ENCODE results near the gene HIRIP3.

Gene HIRIP3

DNA sequence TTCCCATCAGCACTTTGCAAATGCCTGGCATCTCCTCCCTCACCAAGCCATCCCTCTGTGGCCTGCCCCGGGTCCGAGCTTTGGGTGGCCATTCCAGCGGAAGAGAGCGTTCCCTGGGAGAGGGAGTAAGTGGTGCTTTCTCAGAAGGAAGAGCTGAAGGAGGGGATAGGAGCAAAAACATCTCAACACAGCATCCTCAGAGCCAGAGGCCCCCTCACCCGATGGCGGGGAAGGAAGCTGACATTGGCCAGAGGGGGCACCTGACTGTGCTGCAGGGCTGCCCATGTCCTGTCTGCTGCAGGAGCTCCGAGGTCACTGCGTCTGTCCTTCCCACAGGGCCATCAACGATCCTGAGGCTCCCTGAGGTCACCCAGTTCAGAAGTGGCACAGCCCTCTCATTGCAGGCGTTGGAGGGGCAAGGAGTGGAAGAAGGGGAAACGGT is 36.1 kb upstream of the HIRIP3 start:
- DNase-seq (ENCODE audit: low read depth): no peak
- TF ChIP-seq, protein P1, sequence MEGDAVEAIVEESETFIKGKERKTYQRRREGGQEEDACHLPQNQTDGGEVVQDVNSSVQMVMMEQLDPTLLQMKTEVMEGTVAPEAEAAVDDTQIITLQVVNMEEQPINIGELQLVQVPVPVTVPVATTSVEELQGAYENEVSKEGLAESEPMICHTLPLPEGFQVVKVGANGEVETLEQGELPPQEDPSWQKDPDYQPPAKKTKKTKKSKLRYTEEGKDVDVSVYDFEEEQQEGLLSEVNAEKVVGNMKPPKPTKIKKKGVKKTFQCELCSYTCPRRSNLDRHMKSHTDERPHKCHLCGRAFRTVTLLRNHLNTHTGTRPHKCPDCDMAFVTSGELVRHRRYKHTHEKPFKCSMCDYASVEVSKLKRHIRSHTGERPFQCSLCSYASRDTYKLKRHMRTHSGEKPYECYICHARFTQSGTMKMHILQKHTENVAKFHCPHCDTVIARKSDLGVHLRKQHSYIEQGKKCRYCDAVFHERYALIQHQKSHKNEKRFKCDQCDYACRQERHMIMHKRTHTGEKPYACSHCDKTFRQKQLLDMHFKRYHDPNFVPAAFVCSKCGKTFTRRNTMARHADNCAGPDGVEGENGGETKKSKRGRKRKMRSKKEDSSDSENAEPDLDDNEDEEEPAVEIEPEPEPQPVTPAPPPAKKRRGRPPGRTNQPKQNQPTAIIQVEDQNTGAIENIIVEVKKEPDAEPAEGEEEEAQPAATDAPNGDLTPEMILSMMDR (IDR thresholded peaks at IDR 0.05; ENCODE audit: low read depth, low read length): no peak
- no peak for TF ChIP-seq MYC (IDR thresholded peaks at IDR 0.05; ENCODE audit: low read depth, low read length)
- no peak for TF ChIP-seq POLR2A (IDR thresholded peaks at IDR 0.05; ENCODE audit: extremely low read depth, insufficient read length)
- TF ChIP-seq, protein P2, sequence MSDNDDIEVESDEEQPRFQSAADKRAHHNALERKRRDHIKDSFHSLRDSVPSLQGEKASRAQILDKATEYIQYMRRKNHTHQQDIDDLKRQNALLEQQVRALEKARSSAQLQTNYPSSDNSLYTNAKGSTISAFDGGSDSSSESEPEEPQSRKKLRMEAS (IDR thresholded peaks at IDR 0.05; ENCODE audit: low read depth, low read length): no peak
- no peak overlapping the region for H3K4me3 ChIP-seq (ENCODE audit: low read depth, low read length)

- H3K4me3 ChIP-seq (ENCODE audit: low read depth, low read length): no peak within 1 kb of the TSS
- TF ChIP-seq POLR2A (IDR thresholded peaks at IDR 0.05; ENCODE audit: extremely low read depth, insufficient read length) (no peak), MYC (IDR thresholded peaks at IDR 0.05; ENCODE audit: low read depth, low read length) (no peak)
- TF ChIP-seq, protein P1 (IDR thresholded peaks at IDR 0.05; ENCODE audit: low read depth, low read length): no peak
- TF ChIP-seq, protein P2 (IDR thresholded peaks at IDR 0.05; ENCODE audit: low read depth, low read length): no peak
- no peak for DNase-seq (ENCODE audit: low read depth)
These were observed 35.5 kb upstream of the HIRIP3 start, which contains the start of gene TLCD3B for GRCh38 chr16:30030841-30031413. Gene TLCD3B, minus strand, starts transcription at chr16:30031271. Its CDS starts 744 bp downstream, at chr16:30030527.

DNA sequence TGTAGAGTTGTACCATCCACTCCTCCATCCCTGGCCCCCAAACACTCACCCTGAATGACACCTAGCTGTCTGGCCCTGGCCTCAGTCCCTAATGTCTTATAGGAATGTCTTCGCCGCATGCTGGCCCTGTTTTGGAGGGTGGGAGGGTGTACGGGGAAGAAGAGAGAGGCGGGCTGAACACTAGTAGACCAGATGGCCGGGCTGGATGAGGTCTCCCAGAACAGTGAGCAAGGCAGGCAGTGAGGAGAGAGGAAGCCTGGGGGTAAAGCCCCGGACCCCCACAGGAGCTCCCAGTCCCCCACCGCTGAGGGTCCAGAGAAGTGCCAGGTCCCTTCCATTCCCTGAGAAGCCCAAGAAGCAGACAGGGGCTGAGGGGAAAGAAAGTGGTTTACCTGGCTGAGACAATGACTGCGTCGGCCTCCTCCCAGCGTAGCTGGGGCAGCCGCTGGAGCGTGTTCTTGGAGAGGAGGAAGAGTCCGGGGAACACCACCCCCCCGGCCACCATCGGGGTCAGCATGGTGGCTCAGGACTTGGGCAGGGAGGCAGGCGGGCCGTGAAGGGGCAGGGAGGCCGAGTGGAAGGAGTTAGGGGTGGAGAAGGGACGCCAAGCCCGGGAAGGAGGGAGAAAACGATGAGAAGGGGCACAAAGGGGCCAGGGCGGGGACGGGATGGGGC is 34.7 kb upstream of the HIRIP3 start:
- DNase-seq (ENCODE audit: low read depth): no peak
- no peak overlapping the region for H3K4me3 ChIP-seq (ENCODE audit: low read depth, low read length)

GRCh38 chr16:30028438-30029076 is 33.1 kb upstream of the HIRIP3 start:
- no peak overlapping the region for H3K4me3 ChIP-seq (ENCODE audit: low read depth, low read length)
- TF ChIP-seq, protein P1 (IDR thresholded peaks at IDR 0.05; ENCODE audit: low read depth, low read length): no peak
- no peak for TF ChIP-seq MYC (IDR thresholded peaks at IDR 0.05; ENCODE audit: low read depth, low read length)
- TF ChIP-seq POLR2A (IDR thresholded peaks at IDR 0.05; ENCODE audit: extremely low read depth, insufficient read length): no peak
- TF ChIP-seq, protein P2 (IDR thresholded peaks at IDR 0.05; ENCODE audit: low read depth, low read length): no peak
- peak; percentile 64 for DNase-seq (ENCODE audit: low read depth)

More for the DNA sequence above, 34.7 kb upstream of the HIRIP3 start:
- TF ChIP-seq, protein P1 (IDR thresholded peaks at IDR 0.05; ENCODE audit: low read depth, low read length): no peak
- TF ChIP-seq POLR2A (IDR thresholded peaks at IDR 0.05; ENCODE audit: extremely low read depth, insufficient read length): no peak
- TF ChIP-seq, protein P2 (IDR thresholded peaks at IDR 0.05; ENCODE audit: low read depth, low read length): no peak
- no peak for TF ChIP-seq MYC (IDR thresholded peaks at IDR 0.05; ENCODE audit: low read depth, low read length)

DNA sequence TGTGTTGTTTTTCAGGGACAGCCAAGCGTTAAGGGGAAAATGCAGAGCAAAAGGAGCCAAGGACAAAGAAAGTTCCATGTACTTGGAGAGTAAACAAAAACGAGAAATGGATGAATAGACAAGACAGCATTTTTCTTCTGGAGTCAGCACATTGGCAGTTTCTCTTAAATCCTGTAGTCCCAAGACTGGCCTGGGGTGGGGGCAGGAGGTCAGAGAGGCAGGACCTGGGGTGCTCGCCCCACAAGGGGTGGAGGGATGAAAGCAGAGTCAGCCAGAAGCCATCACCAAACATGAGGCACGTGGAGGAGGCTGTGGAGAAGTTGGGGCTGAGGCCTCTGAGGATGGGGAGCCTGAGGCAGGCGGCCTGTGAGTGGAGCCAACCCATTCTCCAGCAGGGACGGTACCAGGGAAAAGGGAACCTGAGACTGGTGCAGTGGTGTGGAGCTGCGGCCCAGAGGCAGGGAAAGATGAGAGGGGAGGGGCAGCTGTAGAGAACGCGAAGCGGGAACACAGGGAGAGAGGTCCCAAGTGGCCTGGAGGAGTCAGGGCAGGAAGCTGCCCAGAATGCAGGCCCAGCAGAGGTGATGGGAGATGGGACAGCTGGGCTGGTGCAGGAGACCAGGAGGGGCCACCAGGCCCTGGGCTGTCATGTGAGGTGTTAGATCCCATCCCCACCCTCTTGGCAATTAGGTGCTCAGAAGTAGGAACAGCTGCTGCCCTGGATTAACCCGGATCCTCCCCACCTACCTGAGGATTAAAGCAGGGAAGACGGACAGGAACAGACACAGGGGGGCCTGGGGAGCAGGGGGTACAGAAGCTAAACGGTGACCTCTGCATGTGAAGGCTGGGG is 32.4 kb upstream of the HIRIP3 start:
- TF ChIP-seq, protein P2 (IDR thresholded peaks at IDR 0.05; ENCODE audit: low read depth, low read length): no peak
- TF ChIP-seq MYC (IDR thresholded peaks at IDR 0.05; ENCODE audit: low read depth, low read length) (no peak), POLR2A (IDR thresholded peaks at IDR 0.05; ENCODE audit: extremely low read depth, insufficient read length) (no peak)
- TF ChIP-seq, protein P1 (IDR thresholded peaks at IDR 0.05; ENCODE audit: low read depth, low read length): no peak
- no peak overlapping the region for H3K4me3 ChIP-seq (ENCODE audit: low read depth, low read length)
- no peak for DNase-seq (ENCODE audit: low read depth)
